Common myeloid progenitor, CD34-positive (primary cell): ENCODE measurements around the gene SCD5.

ENCODE experiments used
- CTCF ChIA-PET: fragments of 350-600 bp; sonication (Branson Sonifier 250); formaldehyde crosslinking; loops from one replicate; lab custom pipeline; 2021; ENCODE audit warnings: antibody characterized with exemption; lab: Charles Lee
- POLR2A ChIA-PET: fragments of 350-600 bp; sonication (Branson Sonifier 250); formaldehyde crosslinking; loops from one replicate; lab custom pipeline; 2021; ENCODE audit warnings: antibody characterized with exemption; lab: Charles Lee
- DNase-seq, 3 donors: peaks; one replicate each; pipeline versions ENCODE4 v3.0.0 to v3.0.0-alpha.2; 2013
- H3K27ac ChIP-seq, 2 experiments: 1 replicate in 1 of 2; 2 replicates in 1 of 2; pipeline ENCODE4 v1.7.0; 2013; ENCODE audit warnings: inconsistent platforms in 2 of 2, low read length in 2 of 2, mild to moderate bottlenecking in 2 of 2, low read depth in 1 of 2, moderate library complexity in 1 of 2; ENCODE audit not compliant: severe bottlenecking in 2 of 2, insufficient read depth in 1 of 2, poor library complexity in 1 of 2
- H3K27me3 ChIP-seq, 5 experiments: replicated peaks in 2 of 5; 1 replicate in 3 of 5; 2 replicates in 2 of 5; pipeline versions ENCODE4 v1.6.1 to v1.7.0; 2013; ENCODE audit warnings: low read length in 4 of 5, mild to moderate bottlenecking in 2 of 5, moderate library complexity in 2 of 5, inconsistent platforms in 1 of 5; ENCODE audit not compliant: insufficient read depth in 5 of 5, control insufficient read depth in 4 of 5
- H3K36me3 ChIP-seq, 4 experiments: 1 replicate in 2 of 4; 2 replicates in 2 of 4; pipeline versions ENCODE4 v1.6.1 to v1.7.0; 2013; ENCODE audit warnings: low read length in 3 of 4, control low read depth in 1 of 4, mild to moderate bottlenecking in 1 of 4; ENCODE audit not compliant: control insufficient read depth in 4 of 4, insufficient read depth in 4 of 4
- H3K4me1 ChIP-seq, 4 experiments: 1 replicate in 3 of 4; 2 replicates in 1 of 4; pipeline versions ENCODE4 v1.6.1 to v1.7.1; 2013; ENCODE audit warnings: low read length in 3 of 4, mild to moderate bottlenecking in 3 of 4, control low read depth in 1 of 4, inconsistent platforms in 1 of 4, moderate library complexity in 1 of 4; ENCODE audit not compliant: control insufficient read depth in 4 of 4, insufficient read depth in 4 of 4; ENCODE audit errors: control extremely low read depth in 1 of 4
- H3K4me3 ChIP-seq, 7 experiments: 1 replicate in 4 of 7; 2 replicates in 3 of 7; pipeline versions ENCODE4 v1.5.1 to v1.7.0; 2013; ENCODE audit warnings: mild to moderate bottlenecking in 7 of 7, low read length in 6 of 7, moderate library complexity in 6 of 7, inconsistent platforms in 2 of 7, low read depth in 2 of 7, control low read depth in 1 of 7; ENCODE audit not compliant: insufficient read depth in 4 of 7, control insufficient read depth in 1 of 7; ENCODE audit errors: extremely low read depth in 1 of 7
- H3K9me3 ChIP-seq, 5 experiments: 1 replicate in 4 of 5; 2 replicates in 1 of 5; pipeline versions ENCODE4 v1.6.1 to v1.7.1; 2013; ENCODE audit warnings: low read length in 4 of 5, mild to moderate bottlenecking in 2 of 5, inconsistent platforms in 1 of 5, low read depth in 1 of 5, moderate library complexity in 1 of 5; ENCODE audit not compliant: control insufficient read depth in 4 of 5, insufficient read depth in 2 of 5; ENCODE audit errors: control extremely low read depth in 1 of 5
- WGBS: methylation state at CpG from one replicate; pipeline ENCODE4 v1.1.5; 2013; ENCODE audit not compliant: insufficient coverage; 5-methylcytosine and 5-hydroxymethylcytosine counted together

SCD5 gene

DNA sequence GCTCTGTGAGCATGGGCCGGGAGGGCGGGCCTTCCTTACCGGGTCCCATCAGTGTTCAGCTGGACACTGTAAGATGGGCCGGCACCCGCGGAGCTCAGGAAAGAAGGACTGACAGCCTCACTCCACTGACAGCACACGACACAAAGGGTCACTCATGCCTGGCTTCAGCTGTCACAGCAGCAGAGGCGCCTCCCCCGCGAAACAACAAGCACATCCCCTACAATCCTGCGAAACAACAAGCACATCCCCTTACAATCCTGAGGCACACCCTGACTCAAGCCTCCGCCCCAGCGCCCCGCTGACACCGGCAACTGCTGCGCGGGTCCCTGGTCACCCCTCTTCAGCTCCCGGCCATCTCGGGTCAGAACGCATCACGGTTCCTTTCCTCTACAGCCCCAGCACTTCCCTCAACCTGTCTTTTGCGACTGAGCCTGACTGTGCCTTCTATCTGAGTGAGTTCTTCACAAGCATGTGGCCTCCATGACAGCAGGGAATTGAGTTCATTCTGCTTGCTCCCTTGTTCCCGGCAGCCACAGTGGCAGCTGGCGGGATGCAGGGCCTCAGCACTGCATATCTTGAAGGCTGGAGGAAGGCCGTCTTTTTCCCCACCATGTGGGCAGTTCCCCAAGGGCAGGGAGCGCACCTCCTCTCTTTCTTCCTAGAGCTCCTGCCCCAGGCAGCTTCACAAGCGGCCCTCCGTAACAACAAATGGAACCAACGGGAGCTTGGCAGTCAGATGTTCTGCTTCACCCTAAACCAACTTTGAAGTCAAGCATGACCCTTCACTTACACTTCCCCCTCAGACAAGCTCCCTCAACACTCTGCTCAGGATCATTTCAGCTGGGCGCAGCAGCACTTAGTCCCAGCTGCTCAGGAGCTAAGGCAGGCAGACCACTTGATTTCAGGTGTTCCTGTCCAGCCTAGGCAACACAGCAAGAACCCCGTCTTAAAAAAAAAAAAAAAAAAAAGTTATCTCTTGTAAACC lies 39.6 kb downstream of the SCD5 start:
- Histone ChIP-seq H3K27ac (no peak overlapping the region), H3K9me3 (peaks cover 0 to 5% (median 0%) of the 10 kb centered on the region in 5 experiments), H3K36me3 (no peaks in the 10 kb centered on the region), H3K4me3 (no peak overlapping the region), H3K27me3 (peaks cover 0 to 8% (median 0%) of the 10 kb centered on the region in 5 experiments), H3K4me1 (peaks cover 0 to 2% (median 0%) of the 10 kb centered on the region in 4 experiments)
- ChIA-PET POLR2A (no interaction called here), CTCF (interaction anchor here (1.1 kb wide), 1 partner anchor 12 kb away, joined by 3 read pairs; no protein-coding TSS in a partner anchor)
- 91% methylated on average over 30 of the region's 31 CpGs for WGBS
- no peak for DNase-seq

DNA sequence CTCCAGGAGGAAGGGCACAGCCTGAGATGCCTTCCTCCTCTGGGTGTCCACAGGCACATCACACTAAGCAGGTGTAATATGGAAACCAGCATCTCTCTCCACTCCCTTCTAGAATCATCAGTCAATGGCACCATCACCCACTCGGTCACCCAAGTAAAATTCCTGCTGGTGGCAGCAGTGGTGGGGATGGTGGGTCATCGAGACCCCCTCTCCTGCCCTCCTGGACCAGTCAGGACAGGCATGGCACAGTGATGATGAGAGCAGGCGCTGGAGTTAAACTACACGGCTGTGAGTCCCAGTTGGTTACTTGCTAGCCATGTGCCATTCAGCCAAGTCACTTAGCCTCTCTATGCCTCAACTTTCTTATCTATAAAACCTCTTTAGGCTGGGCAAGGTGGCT lies 42.5 kb downstream of the SCD5 start:
- peaks cover 0 to 8% (median 0%) of the 10 kb centered on the region in 5 experiments for H3K27me3 ChIP-seq
- H3K4me3 ChIP-seq: no peak overlapping the region
- 100% methylated on average over 4 of the region's 4 CpGs for WGBS
- no peaks in the 10 kb centered on the region for H3K9me3 ChIP-seq
- CTCF ChIA-PET: no interaction called here
- DNase-seq: no peak
- H3K27ac ChIP-seq: no peak overlapping the region
- no peaks in the 10 kb centered on the region for H3K36me3 ChIP-seq
- no peaks in the 10 kb centered on the region for H3K4me1 ChIP-seq
- POLR2A ChIA-PET: no interaction called here

DNA sequence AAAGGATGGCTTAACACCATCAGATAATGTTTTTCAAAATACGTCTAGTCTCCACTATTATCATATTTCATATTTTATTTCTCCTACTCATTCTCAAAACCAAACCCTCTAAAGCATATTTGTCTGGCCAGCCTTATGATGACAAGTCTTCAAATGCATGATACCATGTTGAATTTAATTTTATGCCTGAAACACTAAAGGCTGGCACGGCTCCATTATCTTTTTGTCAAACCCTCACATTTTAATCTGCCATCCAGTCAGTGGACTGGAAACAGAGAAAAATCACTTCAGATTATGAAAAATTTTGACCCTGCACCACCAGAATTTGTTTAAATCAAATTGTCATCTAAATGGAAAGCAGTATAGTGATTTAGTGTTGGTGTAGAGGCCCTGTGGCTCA lies 42.9 kb downstream of the SCD5 start:
- Histone ChIP-seq H3K27me3 (peaks cover 0 to 8% (median 0%) of the 10 kb centered on the region in 5 experiments), H3K36me3 (no peaks in the 10 kb centered on the region), H3K4me1 (no peaks in the 10 kb centered on the region), H3K4me3 (no peak overlapping the region), H3K9me3 (no peaks in the 10 kb centered on the region), H3K27ac (no peak overlapping the region)
- POLR2A ChIA-PET: no interaction called here
- 100% methylated on average over 2 of the region's 2 CpGs for WGBS
- DNase-seq: no peak
- CTCF ChIA-PET: no interaction called here

DNA sequence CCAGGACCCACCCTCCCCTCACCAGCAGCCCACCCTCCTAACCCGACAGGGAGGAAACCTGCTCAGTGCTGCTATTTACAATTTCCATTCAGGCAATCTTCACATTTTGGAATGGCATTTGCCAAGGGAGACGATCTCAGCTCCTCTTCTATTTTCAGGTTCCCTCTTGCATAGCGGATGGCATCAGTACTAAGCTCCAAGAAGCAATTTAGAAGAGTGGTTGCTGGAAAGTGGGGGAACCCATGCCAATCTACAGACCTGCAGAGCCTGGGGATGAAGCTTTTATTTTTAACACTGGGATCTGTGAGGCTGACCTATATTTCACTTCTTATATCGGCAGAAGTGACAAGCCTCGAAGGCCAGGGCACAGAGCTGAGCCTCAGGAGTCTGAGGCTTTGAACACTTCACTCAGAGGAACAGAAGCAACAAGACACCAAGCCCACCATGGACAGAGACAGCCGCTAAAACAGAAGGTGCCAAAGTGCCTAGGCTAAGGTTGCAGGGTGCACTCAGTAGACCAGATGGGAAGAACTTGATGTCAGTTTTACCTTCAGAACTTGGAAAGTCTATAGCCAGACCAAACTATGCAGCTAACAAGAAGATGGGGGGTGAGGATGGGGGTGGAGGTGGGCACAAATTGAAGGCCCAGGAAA lies 44.0 kb downstream of the SCD5 start:
- Histone ChIP-seq H3K27me3 (peaks cover 0 to 6% (median 0%) of the 10 kb centered on the region in 5 experiments), H3K9me3 (no peaks in the 10 kb centered on the region), H3K4me3 (no peak overlapping the region), H3K4me1 (no peaks in the 10 kb centered on the region), H3K27ac (no peak overlapping the region), H3K36me3 (no peaks in the 10 kb centered on the region)
- ChIA-PET CTCF (interaction anchor here (0.9 kb wide), 1 partner anchor 12 kb away, joined by 4 read pairs; no protein-coding TSS in a partner anchor), POLR2A (no interaction called here)
- no peak for DNase-seq
- 93% methylated on average over 5 of the region's 6 CpGs for WGBS

DNA sequence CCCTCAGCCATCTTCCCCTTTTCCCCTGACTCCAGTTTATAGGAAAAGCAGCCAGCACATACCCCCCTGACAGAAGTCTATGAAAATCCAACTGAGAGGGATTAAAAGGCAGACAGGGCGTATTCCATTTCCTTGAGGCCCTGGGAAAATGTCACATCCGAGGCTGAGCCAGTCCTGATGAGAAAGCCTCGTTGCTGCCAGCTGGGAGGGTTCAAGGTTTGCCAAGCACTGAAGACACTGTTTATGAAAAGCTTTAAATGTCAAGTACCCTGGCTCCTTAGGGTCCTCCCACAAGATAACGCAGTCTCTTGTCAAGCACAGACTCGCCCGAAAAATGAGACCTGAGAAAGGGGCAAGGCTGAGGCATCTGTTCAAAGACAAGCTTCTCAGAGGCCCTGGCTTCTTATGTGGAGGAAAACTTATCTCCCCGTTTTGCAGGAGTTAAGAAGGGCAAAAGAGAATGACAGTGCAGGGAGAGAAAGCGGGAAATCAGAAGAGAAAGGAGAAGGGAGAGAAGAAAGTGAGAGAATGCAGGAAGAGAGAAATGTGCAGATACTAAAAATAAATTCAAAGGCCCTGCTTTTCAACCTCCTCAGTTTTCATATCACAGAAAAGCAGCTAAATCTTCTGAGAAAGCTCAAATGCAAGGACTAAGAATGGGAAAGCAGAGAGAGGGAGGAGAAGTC lies 44.7 kb downstream of the SCD5 start:
- peaks cover 0 to 6% (median 0%) of the 10 kb centered on the region in 5 experiments for H3K27me3 ChIP-seq
- no peak overlapping the region for H3K4me3 ChIP-seq
- no peaks in the 10 kb centered on the region for H3K9me3 ChIP-seq
- DNase-seq: no peak
- CTCF ChIA-PET: interaction anchor here (0.9 kb wide), 1 partner anchor 12 kb away, joined by 4 read pairs; no protein-coding TSS in a partner anchor
- H3K27ac ChIP-seq: no peak overlapping the region
- no peaks in the 10 kb centered on the region for H3K36me3 ChIP-seq
- POLR2A ChIA-PET: no interaction called here
- 92% methylated on average over 7 of the region's 8 CpGs for WGBS
- no peaks in the 10 kb centered on the region for H3K4me1 ChIP-seq

DNA sequence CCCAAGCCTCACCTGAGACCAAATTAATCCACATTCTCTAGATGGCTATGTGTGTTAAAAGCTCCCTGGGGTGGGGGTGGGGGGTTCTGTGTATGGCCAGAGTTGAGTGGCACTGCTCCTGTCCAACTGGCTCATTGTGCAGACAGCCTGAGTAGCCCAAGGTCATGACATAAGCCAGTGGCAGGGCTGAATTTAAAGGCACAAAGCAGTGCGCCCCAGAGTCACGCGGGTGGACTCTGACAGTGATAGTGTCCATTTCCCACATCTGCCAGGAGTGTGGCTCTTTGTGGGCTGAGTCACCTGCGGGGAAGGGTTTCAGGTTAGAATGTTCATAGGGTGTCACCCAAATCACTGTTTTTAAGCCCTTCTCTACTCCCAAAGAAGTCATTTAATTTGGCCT lies 45.4 kb downstream of the SCD5 start:
- ChIA-PET CTCF (interaction anchor here (1.3 kb wide), 1 partner anchor 31 kb away, joined by 3 read pairs; no protein-coding TSS in a partner anchor), POLR2A (no interaction called here)
- H3K4me3 ChIP-seq: no peak overlapping the region
- H3K4me1 ChIP-seq: no peaks in the 10 kb centered on the region
- H3K36me3 ChIP-seq: no peaks in the 10 kb centered on the region
- H3K9me3 ChIP-seq: no peaks in the 10 kb centered on the region
- H3K27ac ChIP-seq: no peak overlapping the region
- H3K27me3 ChIP-seq: peaks cover 0 to 6% (median 0%) of the 10 kb centered on the region in 5 experiments
- DNase-seq: no peak
- 100% methylated on average over 3 of the region's 4 CpGs for WGBS
